HG03558 (cell line): Measurements from ENCODE around the gene ALDH1A1.

Source experiments
- ATAC-seq: cut with Tn5 transposase; IDR thresholded peaks from one replicate; pipeline ENCODE4 v1.9.1; 2021; ENCODE audit warnings: moderate number of reproducible peaks; ENCODE audit not compliant: unreplicated experiment; ENCODE audit errors: extremely low read depth

Gene ALDH1A1

GRCh38 chr9:72899734-72900477 is 52.9 kb downstream of the ALDH1A1 start:
- no peak for ATAC-seq

- no peak for ATAC-seq
Observed at GRCh38 chr9:72898784-72899733, 53.8 kb downstream of the ALDH1A1 start.

- no peak for ATAC-seq
Observed at GRCh38 chr9:72898360-72898759, 54.5 kb downstream of the ALDH1A1 start.

DNA sequence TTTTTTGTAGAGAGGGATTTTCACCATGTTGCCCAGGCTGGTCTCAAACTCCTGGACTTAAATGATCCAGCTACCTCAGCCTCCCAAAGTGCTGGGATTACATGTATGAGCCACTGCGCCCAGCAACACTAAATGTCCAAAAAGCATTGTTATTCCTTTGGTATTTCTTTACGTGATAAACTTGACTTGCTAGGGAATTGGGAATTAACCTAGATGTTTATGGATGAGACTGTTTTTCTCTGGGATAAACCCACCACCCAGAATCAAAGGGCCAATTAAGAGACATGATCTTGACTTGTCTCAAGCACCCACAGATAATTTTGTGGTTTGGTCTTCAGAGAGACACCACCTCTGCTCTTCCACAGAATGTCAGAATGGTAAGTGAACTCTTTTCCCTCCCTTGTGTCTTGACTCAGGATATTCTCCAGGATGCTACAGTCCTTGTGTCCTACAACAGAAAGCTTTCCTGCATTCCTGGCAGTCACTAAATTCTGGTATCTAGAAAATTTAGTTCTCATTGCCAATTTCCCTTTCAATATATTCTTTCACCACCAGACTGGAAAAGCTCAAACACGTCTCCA is 55.7 kb downstream of the ALDH1A1 start:
- no peak for ATAC-seq

- no peak for ATAC-seq
Observed at GRCh38 chr9:72896439-72896838, 56.4 kb downstream of the ALDH1A1 start.

- no peak for ATAC-seq
Observed at GRCh38 chr9:72895122-72895521, 57.7 kb downstream of the ALDH1A1 start.

- ATAC-seq, result no peak
Observed at GRCh38 chr9:72894342-72894741, 58.5 kb downstream of the ALDH1A1 start.

DNA sequence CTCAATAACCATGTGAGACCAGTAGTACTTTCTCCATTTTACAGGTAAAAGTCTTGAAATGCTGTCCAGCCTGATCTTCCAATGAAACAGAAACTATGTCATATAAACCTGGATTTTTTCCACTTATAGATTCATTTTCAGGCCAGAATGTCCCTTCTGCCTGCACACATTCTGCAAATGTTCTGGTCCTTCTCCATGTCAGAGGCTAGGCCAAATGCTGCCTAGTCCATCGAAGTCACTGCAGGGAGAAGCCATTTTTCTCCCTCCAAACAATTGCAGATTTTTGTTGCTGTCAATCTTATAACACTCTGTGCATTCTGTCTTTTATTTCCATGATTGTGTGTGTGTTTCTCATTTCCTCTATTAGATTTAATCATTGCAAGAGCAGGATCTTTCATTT is 59.4 kb downstream of the ALDH1A1 start:
- no peak for ATAC-seq

- no peak for ATAC-seq
Observed at GRCh38 chr9:72891043-72891442, 61.8 kb downstream of the ALDH1A1 start.

GRCh38 chr9:72888943-72889342 is 63.9 kb downstream of the ALDH1A1 start:
- no peak for ATAC-seq

DNA sequence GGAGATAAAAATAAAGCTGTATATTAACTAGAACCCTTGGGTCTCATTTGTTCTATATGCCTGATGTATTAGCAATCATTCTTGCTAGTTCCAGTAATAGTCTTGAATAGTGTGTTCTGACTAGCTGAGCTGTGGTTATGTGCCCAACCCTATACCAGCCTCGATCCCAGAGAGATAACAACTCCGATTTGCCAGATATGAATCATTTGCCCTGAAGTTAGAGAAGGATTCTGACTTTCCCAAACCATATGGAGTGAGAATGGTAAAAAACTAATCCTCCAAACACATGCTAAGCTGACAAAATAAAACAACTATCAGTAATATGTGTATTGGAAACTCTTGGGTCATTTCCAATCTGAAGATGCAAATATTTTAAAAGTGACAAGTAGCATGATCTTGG is 64.8 kb downstream of the ALDH1A1 start:
- no peak for ATAC-seq

- no peak for ATAC-seq
Observed at GRCh38 chr9:72886386-72886785, 66.5 kb downstream of the ALDH1A1 start.

- no peak for ATAC-seq
Observed at GRCh38 chr9:72884508-72884907, 68.3 kb downstream of the ALDH1A1 start.

DNA sequence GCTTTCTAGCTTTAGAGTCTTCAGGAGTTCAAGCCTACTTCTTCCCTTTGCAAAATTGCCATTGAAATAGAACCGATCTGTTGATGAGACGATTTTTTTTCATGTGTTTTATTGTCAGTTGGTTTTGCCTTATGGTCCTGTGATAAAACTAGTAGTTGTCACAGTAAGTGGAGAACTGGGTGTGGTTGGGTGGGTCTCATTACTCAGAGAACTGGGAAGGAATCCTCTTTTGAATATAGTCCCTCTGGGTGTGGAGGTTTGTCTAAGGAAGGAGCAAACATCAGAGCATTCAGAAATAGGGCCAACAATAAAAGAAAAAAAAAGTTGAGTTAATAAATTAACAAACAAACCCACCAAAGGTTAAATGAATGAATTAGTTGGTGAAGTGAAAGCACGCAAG is 69.0 kb downstream of the ALDH1A1 start:
- no peak for ATAC-seq

- no peak for ATAC-seq
Observed at GRCh38 chr9:72882117-72882775, 70.6 kb downstream of the ALDH1A1 start.

GRCh38 chr9:72880821-72881220 is 72.0 kb downstream of the ALDH1A1 start:
- no peak for ATAC-seq

- ATAC-seq, result no peak
Observed at GRCh38 chr9:72875221-72875620, 77.6 kb downstream of the ALDH1A1 start.

DNA sequence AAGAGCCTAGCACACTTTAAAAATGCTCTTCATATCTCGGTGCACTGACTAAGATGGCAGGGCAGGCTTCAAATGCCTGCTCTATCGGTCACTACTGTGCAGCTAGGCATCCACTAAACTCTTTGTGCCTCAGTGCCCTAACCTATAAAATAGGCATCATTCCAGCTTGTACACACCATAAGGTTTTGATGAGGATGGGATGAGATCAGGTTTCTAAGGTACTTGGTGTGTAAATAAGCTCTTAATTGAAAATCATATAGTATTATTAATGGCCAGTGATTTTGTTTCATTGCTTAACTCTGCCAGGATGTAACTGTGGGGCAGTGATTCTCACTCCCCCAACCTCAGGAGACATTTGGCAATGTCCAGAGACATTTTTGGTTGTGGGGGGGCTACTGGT is 78.5 kb downstream of the ALDH1A1 start:
- ATAC-seq, result no peak

- no peak for ATAC-seq
Observed at GRCh38 chr9:72873456-72873855, 79.4 kb downstream of the ALDH1A1 start.

- no peak for ATAC-seq
Observed at GRCh38 chr9:72872718-72873117, 80.1 kb downstream of the ALDH1A1 start.

GRCh38 chr9:72871685-72872084 is 81.2 kb downstream of the ALDH1A1 start:
- ATAC-seq, result no peak
